ENCODE data around the gene KDM2B.

DNA sequence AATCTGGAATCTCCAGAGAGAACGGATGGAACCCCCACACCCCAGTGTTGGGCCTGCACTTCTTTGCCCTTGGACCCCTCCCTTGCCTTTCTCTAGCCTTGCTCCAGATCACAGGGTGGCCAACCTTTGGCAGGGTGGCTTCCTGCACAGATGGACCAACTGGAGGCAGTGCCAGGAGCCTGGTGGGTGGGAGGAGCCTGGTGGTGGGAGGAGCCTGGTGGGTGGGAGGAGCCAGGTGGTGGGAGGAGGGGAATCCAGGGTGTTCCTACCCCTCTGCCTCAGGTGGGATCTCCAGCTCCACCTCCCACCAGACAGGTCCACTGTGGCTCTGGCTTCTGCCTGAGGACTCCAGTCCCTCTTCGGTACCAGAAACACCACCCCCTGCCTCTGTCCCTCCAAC is 30.5 kb upstream of the KDM2B start:
- no peak for TF ChIP-seq CTCF (IDR thresholded peaks at IDR 0.05)
- no peak for TF ChIP-seq ZFX (IDR thresholded peaks at IDR 0.05; ENCODE audit: borderline replicate concordance)

Measured in 22Rv1 (cell line).